Activated T-helper 2 cell treated with anti-CD3 and anti-CD28 coated beads, Interferon-gamma antibody, Interleukin-2, Interleukin-4, amounts not matched to agents 10 μg/mL and 5 μg/mL and 100 μg/mL, durations not matched to agents 14 hours and 24 hours and 36 hours (primary cell): Measurements from ENCODE around the gene ACBD5. TPM values are rescaled to one million over a fixed set of nuclear protein-coding genes. Genes with fewer than 3 reads are reported as not detected.
"Not testable (repeated sequence)": the region's sequence is repeated elsewhere in the genome, so short reads cannot be mapped to it uniquely, and the experiment has no call there.

Experiments
- DNase-seq: peaks from one replicate; pipeline ENCODE4 v3.0.0; 2021; ENCODE audit warnings: low spot score
- H3K27ac Mint-ChIP-seq: one replicate; pipeline ENCODE4 v1.8.0; 2021; ENCODE audit warnings: mixed read lengths
- H3K27me3 Mint-ChIP-seq: one replicate; pipeline ENCODE4 v1.8.0; 2021; ENCODE audit warnings: low read depth, mixed read lengths
- H3K36me3 Mint-ChIP-seq: one replicate; pipeline ENCODE4 v1.8.0; 2021; ENCODE audit warnings: low read depth, mixed read lengths
- H3K4me1 Mint-ChIP-seq: one replicate; pipeline ENCODE4 v1.8.0; 2021; ENCODE audit warnings: low read depth, mixed read lengths
- H3K4me3 Mint-ChIP-seq: one replicate; pipeline ENCODE4 v1.8.0; 2021; ENCODE audit warnings: low read depth, mild to moderate bottlenecking, moderate library complexity, mixed read lengths
- H3K9me3 Mint-ChIP-seq: one replicate; pipeline ENCODE4 v1.8.0; 2021; ENCODE audit warnings: mixed read lengths
- intact Hi-C: fragments of 100-400 bp; cut with micrococcal nuclease; formaldehyde crosslinking; loops from one replicate; pipeline ENCODE4 v1.15.1; 2023
- total RNA-seq: library from RNA; stranded (reverse); gene quantifications from 2 replicates; pipeline ENCODE4 v1.2.3, GENCODE V29; 2022

The ACBD5 gene
- total RNA-seq, 1 donor from 2014 or later: 21.5 TPM

DNA sequence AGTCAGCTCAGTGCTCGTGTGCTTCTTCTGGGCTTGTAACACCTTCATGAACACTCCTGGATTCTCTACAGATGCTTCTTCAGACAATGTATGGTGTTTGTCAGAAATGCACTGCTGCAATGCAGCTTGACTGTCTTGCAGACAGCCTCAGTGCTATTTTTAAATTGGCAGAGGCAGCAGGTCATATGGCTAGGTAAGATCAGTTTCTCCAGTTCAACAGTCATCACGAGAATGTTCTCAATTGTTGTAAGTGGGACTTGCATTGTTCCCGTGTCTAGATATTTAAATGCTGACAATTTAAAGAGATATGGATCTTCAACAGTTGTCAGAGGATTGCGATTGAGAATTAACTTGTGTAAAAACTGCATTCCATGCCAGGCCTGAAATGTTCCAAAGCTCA, 7.6 kb upstream of the ACBD5 start:
- intact Hi-C loops: loop anchor here (10.0 kb wide), 1 partner anchor 553 kb away; the partner anchor contains the start of gene PDSS1

DNA sequence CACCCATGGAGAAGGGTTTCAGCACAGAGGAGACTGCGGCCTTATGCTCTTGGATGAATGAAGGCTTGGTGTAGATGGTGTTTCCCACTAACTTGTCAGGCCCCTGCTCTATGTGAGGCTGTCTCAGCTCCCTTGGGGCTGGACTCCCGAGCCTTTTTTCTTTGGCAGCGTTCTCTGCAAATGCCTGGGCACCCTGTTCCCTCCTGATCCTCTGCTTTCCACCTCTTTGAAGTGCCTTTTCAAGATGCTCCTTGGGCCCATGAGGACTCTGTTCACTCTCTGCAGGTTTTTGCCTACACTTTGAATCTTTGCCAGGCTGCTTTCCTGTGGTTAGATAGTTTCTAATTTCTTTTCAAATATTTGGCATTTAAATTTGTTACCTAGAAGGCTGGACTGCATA, 6.8 kb upstream of the ACBD5 start:
- Mint-ChIP-seq H3K4me3 (no peak overlapping the region), H3K27ac (no peak overlapping the region), H3K4me1 (peaks cover 23% of the 10 kb centered on the region), H3K27me3 (peaks cover 2% of the 10 kb centered on the region), H3K36me3 (peaks cover 11% of the 10 kb centered on the region), H3K9me3 (no peaks in the 10 kb centered on the region)
- no peak for DNase-seq
- intact Hi-C loops: loop anchor here (10.0 kb wide), 1 partner anchor 553 kb away; the partner anchor contains the start of gene PDSS1

More for the DNA sequence above, 7.6 kb upstream of the ACBD5 start:
- Mint-ChIP-seq H3K4me3 (no peak overlapping the region), H3K36me3 (peaks cover 5% of the 10 kb centered on the region), H3K27me3 (no peaks in the 10 kb centered on the region), H3K4me1 (peaks cover 17% of the 10 kb centered on the region), H3K27ac (no peak overlapping the region), H3K9me3 (no peaks in the 10 kb centered on the region)
- no peak for DNase-seq

DNA sequence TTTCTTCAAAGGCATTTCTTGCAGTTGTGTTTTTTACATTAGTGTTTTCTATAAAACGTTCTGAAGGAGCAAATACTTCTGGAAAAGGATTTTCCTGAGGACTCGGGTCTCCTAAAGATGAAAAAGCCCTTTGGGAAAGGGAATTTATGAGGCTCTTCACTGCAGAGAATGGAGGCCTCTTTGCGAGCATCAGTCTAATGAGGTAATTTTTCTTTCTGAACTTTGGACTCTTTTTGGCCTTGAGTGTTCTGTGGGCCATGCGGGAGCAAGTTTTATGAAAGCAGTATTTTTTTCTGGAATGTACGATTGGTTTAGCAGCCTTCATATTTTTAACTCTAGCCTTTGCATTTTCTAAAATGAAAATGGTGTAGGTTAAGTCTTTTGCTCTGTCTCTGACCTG, 6.4 kb upstream of the ACBD5 start:
- intact Hi-C loops: loop anchor here (10.0 kb wide), 1 partner anchor 552 kb away; the partner anchor contains the start of gene PDSS1
- no peak for DNase-seq
- Mint-ChIP-seq H3K27ac (no peak overlapping the region), H3K4me3 (no peak overlapping the region), H3K9me3 (no peaks in the 10 kb centered on the region), H3K4me1 (peaks cover 20% of the 10 kb centered on the region), H3K36me3 (peaks cover 11% of the 10 kb centered on the region), H3K27me3 (peaks cover 2% of the 10 kb centered on the region)

DNA sequence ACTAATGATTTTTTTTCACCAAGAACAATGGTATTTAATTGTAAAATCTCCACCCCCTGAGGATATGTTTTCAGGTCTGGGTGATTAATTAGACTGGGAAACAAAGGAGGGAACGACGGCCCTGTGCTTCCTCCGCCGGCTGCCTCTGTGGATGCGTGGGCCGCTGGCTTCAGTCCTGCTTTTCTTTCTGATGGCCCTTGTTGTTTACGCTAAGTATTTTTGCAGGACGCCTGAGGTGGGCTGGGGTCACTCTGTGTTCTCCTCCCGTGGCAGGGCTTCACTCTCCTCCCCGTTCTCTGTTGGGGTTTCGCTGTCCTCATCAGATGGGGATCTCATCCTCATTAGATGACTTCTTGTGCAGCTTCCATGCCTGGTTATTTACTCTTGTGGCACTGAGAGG, 5.2 kb upstream of the ACBD5 start:
- intact Hi-C loops: loop anchor here (10.0 kb wide), 1 partner anchor 551 kb away; the partner anchor contains the start of gene PDSS1
- no peaks in the 10 kb centered on the region for H3K9me3 Mint-ChIP-seq
- H3K4me3 Mint-ChIP-seq: no peak overlapping the region
- peaks cover 25% of the 10 kb centered on the region for H3K4me1 Mint-ChIP-seq
- DNase-seq: no peak
- peaks cover 11% of the 10 kb centered on the region for H3K36me3 Mint-ChIP-seq
- H3K27me3 Mint-ChIP-seq: peaks cover 2% of the 10 kb centered on the region
- H3K27ac Mint-ChIP-seq: no peak overlapping the region

DNA sequence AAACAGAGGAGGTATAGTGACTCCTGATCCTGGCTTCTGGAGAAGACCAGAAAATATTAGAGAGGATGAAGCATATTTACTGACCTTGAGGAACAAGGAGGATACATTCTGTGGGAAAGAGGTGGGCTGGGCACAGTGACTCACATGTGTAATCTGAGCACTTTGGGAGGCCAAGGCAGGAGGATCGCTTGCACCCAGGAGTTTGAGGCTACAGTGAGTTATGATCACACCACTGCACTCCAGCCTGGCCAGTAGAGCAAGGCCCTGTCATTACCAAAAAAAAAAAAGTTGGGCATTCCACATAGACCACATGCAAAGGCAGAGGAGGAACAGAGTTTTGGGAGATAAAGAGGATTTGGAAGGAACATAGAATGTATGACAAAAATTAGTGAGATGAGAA, 4.4 kb upstream of the ACBD5 start:
- H3K9me3 Mint-ChIP-seq: no peaks in the 10 kb centered on the region

DNA sequence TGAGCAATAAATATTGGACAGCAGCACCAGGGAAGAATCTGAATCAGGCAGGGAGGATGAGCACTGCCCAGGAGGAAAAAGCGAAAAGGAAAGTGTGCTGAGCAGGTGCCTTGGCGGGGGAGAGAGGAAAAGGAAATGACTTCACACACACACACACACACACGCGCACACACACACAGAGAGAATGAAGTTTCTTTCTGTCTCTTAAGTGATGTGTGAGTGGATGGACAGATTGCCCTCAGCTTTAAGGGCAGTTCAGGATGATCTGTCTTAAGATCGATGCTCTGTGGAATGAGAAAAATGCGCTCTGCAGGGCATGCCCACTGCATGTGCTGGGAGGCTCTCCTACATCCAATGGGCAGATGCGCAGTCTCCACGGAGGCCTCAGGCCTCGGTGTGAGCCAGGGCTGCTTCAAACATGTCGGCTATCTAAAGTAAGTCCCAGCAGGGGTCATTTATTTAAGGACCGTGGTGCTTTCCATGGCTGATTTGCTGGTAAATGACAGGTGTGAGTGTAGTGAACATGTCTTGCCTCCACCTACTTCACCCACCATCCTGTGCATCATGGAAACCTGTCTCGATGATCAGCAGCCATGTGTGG, 2.5 kb upstream of the ACBD5 start:
- Mint-ChIP-seq H3K9me3 (no peaks in the 10 kb centered on the region), H3K4me1 (peaks cover 32% of the 10 kb centered on the region), H3K36me3 (peaks cover 20% of the 10 kb centered on the region), H3K27me3 (peaks cover 2% of the 10 kb centered on the region), H3K27ac (peak overlapping the region; percentile 96), H3K4me3 (peak overlapping the region; percentile 98)
- intact Hi-C loops: loop anchor here (1.0 to 10.0 kb wide), 13 partner anchors 9 to 1434 kb away; partner anchors contain the start of genes ANKRD26, APBB1IP, BAMBI and MASTL
- peak; percentile 66 for DNase-seq

More for the DNA sequence above, 4.4 kb upstream of the ACBD5 start:
- Mint-ChIP-seq H3K27me3 (peaks cover 2% of the 10 kb centered on the region), H3K27ac (no peak overlapping the region), H3K4me1 (peaks cover 25% of the 10 kb centered on the region), H3K36me3 (peaks cover 13% of the 10 kb centered on the region), H3K4me3 (no peak overlapping the region)
- DNase-seq: no peak
- intact Hi-C loops: loop anchor here (5.0 to 10.0 kb wide), 6 partner anchors 42 to 1432 kb away; partner anchors contain the start of genes APBB1IP, BAMBI, PDSS1 and WAC

DNA sequence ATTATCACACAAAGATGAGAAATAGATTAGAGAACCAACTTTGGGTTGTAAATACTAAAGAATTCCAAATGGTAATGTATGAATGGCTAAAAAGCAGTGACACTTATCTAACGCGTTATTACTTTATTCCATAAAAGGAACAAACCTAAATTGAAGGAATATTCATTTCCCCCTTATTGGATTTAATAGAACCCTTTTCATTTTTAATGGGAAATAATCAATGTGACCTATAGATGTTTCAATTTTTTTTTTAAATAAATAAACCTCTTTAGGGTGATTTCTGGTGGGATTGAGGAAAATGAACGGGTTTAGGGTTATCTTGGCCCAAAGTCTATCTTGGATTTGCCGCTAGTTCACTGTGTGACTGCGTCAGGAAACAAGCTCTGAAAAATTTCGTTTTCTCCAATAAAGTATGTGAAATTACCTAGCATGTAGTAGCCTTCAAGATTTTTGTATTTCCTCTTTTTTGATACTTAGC, 1.9 kb upstream of the ACBD5 start:
- Mint-ChIP-seq H3K4me1 (peaks cover 32% of the 10 kb centered on the region), H3K27me3 (peaks cover 2% of the 10 kb centered on the region), H3K9me3 (no peaks in the 10 kb centered on the region), H3K4me3 (peak overlapping the region; percentile 98), H3K27ac (peak overlapping the region; percentile 96), H3K36me3 (peaks cover 20% of the 10 kb centered on the region)
- intact Hi-C loops: loop anchor here (1.0 to 10.0 kb wide), 12 partner anchors 16 to 1435 kb away; partner anchors contain the start of genes ANKRD26, APBB1IP, BAMBI and MASTL
- no peak for DNase-seq

DNA sequence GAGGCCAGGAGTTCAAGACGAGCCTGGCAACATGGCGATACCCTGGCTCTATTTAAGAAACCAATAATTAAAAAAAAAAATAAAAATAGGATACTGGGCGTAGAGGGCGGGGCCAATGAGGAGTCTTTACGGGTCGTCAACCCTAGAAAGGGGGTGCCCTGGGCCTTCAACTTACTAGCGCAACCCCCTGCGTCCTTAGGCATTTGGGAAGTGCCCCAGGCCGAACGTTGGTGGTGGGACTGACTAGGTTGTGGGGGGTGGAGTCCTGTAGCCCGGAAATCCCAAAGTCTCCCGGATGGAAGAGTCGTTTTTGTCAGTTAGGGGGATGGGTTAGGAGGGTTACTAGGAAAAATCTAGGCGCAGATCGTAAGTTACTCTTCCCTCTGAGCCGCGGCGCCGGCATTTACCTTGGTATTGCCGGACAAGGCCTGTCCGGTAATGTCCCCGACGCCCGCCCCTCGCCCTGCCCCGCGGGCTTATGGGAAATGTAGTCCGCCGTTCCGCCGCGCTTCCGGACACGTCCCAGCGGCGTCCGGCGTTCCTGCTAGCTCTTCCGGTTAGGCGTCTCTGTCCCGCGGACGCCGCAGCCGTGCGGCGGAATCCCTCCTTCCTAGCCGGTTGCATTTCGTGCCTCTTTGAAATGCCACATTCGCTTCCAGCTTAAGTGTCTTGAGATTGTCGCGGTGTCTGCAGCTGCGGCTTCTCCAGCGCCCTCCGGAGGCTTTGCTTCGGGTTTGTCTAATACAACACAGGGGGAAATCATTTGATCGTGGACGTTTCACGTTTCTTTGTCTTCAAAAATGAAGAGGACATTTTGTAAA, 1.3 kb upstream of the ACBD5 start:
- Mint-ChIP-seq H3K27me3 (peaks cover 2% of the 10 kb centered on the region), H3K36me3 (peaks cover 20% of the 10 kb centered on the region)

DNA sequence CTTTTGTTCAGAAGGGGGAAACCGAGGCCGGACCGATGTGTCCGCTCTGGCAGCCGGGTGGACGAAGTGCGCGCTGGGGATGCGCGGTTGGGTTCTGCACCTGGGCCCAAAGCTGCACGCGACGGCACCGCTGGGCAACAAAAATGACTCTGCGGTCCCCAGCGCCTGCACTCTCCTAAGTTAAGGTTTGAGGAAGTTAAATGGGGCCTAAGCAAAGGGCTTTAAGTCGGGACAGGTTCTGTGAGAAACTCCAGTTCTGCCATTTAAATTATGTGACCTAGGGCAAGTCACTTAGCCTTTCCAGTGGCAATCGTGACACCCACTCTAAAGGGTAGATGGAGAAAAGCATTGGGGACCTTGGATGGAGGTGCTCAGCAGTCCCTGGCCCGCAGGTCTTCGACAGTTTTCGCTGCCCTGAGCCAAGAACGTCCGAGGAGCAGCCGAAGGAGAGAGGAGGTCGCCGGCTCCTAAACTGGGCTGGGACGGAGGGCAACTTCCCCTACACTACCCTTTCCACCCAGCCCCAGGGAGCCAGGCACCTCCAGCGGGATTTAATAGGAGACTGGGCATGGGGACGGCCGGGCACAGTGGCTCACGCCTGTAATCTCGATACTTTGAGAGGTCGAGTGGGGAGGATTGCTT, 534 bp upstream of the ACBD5 start:
- Mint-ChIP-seq H3K27me3 (peaks cover 2% of the 10 kb centered on the region), H3K4me1 (peaks cover 32% of the 10 kb centered on the region), H3K4me3 (peak overlapping the region; percentile 98), H3K9me3 (no peaks in the 10 kb centered on the region), H3K27ac (peak overlapping the region; percentile 96), H3K36me3 (peaks cover 20% of the 10 kb centered on the region)
- DNase-seq: no peak
- intact Hi-C loops: loop anchor here (5.0 to 10.0 kb wide), 6 partner anchors 46 to 1436 kb away; partner anchors contain the start of genes APBB1IP, BAMBI, PDSS1 and WAC

More for the DNA sequence above, 1.3 kb upstream of the ACBD5 start:
- Mint-ChIP-seq H3K27ac (peak overlapping the region; percentile 96), H3K4me3 (peak overlapping the region; percentile 98), H3K9me3 (no peaks in the 10 kb centered on the region), H3K4me1 (peaks cover 32% of the 10 kb centered on the region)
- peak; percentile 86 for DNase-seq
- intact Hi-C loops: loop anchor here (1.0 to 10.0 kb wide), 12 partner anchors 17 to 1435 kb away; partner anchors contain the start of genes ANKRD26, APBB1IP, BAMBI and MASTL

DNA sequence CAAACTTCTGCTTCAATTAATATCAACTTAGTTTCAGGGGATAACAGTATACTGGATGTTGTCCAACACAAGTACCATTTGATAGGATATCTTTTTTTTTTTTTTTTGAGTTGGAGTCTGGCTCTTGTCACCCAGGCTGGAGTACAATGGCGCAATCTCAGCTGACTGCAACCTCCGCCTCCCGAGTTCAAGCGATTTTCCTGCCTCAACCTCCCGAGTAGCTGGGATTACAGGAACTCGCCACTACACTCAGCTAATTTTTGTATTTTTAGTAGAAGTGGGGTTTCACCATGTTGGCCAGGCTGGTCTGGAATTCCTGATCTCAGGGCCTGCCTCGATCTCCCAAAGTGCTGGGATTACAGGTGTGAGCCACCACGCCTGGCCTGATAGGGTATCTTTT, 3.1 kb downstream of the ACBD5 start:
- DNase-seq, H3K27ac Mint-ChIP-seq, H3K27me3 Mint-ChIP-seq, H3K4me3 Mint-ChIP-seq, intact Hi-C loops, H3K9me3 Mint-ChIP-seq: not testable (repeated sequence)
- peaks cover 18% of the 10 kb centered on the region for H3K36me3 Mint-ChIP-seq
- peaks cover 13% of the 10 kb centered on the region for H3K4me1 Mint-ChIP-seq

DNA sequence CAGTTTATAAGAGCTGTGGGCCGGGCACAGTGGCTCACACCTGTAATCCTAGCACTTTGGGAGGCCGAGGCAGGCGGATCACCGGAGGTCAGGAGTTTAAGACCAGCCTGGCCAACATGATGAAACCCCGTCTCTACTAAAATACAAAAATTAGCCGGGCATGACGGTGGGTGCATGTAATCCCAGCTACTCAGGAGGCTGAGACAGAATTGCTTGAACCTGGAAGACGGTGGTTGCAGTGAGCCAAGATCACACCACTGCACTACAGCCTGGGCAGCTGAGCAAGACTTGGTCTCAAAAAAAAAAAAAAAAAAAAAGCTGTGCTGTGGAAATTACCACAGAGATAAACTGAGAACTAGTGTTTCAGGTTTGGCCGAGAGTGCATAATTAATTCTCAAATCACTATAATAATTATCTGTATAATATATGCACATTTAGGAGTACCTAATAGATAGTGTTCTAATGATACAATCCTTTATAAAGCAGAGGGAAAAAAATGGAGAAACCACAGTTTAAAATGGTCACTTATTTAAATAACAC, 3.9 kb downstream of the ACBD5 start:
- H3K4me3 Mint-ChIP-seq, DNase-seq, H3K27me3 Mint-ChIP-seq, H3K27ac Mint-ChIP-seq, intact Hi-C loops, H3K9me3 Mint-ChIP-seq: not testable (repeated sequence)
- Mint-ChIP-seq H3K4me1 (peaks cover 13% of the 10 kb centered on the region), H3K36me3 (peaks cover 19% of the 10 kb centered on the region)

DNA sequence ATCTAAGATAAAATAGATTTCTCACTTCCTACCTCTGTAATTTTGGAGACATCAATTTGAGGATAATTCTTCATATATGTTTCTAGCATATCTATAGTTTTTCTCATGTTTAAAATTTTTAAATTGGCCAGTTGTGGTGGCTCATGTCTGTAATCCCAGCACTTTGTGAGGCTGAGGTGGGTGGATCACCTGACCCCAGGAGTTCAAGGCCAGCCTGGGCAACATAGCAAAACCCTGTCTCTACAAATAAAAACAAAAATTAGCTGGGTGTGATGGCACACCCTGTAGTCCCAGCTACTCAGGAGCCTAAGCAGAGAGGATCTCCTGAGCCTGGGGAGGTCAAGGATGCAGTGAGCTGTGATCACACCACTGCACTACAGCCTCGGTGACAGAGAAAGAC, 4.9 kb downstream of the ACBD5 start:
- H3K4me3 Mint-ChIP-seq: no peak overlapping the region
- intact Hi-C loops: no loop called here
- H3K9me3 Mint-ChIP-seq: no peaks in the 10 kb centered on the region
- H3K4me1 Mint-ChIP-seq: peaks cover 8% of the 10 kb centered on the region
- DNase-seq: no peak
- H3K27me3 Mint-ChIP-seq: no peaks in the 10 kb centered on the region
- peaks cover 26% of the 10 kb centered on the region for H3K36me3 Mint-ChIP-seq
- H3K27ac Mint-ChIP-seq: no peak overlapping the region
